Measurements from ENCODE around the gene PWP1.
A peak's percentile ranks its signal among the peaks of the same experiment; 100 is the strongest.

DNA sequence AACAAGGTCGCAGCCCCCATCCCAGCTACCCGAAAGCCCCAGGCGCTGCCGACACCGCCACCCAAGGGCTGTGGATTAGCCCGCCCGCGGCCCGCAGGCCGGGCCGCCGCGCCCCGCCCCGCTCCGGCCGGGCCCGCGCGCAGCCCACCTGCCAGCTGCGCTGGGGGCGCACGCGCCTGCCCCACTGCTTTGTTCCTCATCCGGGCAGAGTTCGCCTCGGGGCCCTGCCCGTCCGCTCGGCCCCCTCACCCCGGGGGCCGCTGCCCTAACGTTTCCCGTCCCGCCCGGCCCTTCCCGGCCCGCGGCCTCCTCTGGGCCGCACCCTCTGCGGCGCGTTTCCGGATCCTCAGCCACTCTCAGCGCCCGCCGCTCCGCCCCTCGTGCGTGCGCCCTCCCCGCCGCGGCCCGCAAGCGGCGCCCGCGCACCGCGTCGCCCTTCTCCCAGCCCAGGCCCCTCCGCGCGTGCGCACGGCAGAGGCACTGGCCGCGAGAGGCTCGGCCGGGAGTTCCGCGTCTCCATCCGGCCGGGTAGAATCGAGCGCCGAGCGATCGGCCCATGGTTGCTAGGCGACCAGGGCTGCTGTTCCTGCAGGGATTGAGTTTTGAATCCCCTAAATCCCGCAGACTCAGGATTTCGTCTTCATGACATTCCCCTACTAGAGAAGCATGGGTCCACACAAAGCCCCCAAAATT is 75.4 kb downstream of the PWP1 start, which contains the start of gene PRDM4:
- TF ChIP-seq CTCF (IDR thresholded peaks at IDR 0.05): peak; percentile 47
- TF ChIP-seq EZH2 (IDR thresholded peaks at IDR 0.05; ENCODE audit: borderline replicate concordance, insufficient read depth, low read depth, low read length, poor library complexity, severe bottlenecking): no peak
